ENCODE data around the gene OR4F6. TPM values are rescaled to one million over a fixed set of nuclear protein-coding genes. Genes with fewer than 3 reads are reported as not detected.

Gene OR4F6
- total and polyA plus RNA-seq, 2 experiments from 2014 or later, result not detected

DNA sequence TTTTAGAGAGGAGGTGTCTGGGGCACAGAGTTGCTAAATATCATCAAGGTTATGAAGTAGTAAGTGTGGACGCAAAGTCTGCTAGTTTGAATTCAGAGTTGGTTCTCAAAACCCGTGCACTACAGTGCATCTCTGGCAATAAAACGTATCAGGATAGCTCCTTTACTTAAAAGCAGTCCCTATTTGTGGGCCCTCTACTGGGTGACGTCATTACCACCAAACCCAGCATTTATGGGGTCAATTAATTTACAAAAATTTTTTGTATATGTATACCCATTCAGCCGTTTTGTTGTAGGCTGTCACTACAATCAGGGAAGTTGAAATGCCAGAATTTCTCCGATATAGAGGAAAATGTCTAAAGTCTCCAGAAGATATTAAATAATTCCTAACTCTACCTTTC lies 17.5 kb downstream of the OR4F6 start (continued):
- TF ChIP-seq, protein P1, sequence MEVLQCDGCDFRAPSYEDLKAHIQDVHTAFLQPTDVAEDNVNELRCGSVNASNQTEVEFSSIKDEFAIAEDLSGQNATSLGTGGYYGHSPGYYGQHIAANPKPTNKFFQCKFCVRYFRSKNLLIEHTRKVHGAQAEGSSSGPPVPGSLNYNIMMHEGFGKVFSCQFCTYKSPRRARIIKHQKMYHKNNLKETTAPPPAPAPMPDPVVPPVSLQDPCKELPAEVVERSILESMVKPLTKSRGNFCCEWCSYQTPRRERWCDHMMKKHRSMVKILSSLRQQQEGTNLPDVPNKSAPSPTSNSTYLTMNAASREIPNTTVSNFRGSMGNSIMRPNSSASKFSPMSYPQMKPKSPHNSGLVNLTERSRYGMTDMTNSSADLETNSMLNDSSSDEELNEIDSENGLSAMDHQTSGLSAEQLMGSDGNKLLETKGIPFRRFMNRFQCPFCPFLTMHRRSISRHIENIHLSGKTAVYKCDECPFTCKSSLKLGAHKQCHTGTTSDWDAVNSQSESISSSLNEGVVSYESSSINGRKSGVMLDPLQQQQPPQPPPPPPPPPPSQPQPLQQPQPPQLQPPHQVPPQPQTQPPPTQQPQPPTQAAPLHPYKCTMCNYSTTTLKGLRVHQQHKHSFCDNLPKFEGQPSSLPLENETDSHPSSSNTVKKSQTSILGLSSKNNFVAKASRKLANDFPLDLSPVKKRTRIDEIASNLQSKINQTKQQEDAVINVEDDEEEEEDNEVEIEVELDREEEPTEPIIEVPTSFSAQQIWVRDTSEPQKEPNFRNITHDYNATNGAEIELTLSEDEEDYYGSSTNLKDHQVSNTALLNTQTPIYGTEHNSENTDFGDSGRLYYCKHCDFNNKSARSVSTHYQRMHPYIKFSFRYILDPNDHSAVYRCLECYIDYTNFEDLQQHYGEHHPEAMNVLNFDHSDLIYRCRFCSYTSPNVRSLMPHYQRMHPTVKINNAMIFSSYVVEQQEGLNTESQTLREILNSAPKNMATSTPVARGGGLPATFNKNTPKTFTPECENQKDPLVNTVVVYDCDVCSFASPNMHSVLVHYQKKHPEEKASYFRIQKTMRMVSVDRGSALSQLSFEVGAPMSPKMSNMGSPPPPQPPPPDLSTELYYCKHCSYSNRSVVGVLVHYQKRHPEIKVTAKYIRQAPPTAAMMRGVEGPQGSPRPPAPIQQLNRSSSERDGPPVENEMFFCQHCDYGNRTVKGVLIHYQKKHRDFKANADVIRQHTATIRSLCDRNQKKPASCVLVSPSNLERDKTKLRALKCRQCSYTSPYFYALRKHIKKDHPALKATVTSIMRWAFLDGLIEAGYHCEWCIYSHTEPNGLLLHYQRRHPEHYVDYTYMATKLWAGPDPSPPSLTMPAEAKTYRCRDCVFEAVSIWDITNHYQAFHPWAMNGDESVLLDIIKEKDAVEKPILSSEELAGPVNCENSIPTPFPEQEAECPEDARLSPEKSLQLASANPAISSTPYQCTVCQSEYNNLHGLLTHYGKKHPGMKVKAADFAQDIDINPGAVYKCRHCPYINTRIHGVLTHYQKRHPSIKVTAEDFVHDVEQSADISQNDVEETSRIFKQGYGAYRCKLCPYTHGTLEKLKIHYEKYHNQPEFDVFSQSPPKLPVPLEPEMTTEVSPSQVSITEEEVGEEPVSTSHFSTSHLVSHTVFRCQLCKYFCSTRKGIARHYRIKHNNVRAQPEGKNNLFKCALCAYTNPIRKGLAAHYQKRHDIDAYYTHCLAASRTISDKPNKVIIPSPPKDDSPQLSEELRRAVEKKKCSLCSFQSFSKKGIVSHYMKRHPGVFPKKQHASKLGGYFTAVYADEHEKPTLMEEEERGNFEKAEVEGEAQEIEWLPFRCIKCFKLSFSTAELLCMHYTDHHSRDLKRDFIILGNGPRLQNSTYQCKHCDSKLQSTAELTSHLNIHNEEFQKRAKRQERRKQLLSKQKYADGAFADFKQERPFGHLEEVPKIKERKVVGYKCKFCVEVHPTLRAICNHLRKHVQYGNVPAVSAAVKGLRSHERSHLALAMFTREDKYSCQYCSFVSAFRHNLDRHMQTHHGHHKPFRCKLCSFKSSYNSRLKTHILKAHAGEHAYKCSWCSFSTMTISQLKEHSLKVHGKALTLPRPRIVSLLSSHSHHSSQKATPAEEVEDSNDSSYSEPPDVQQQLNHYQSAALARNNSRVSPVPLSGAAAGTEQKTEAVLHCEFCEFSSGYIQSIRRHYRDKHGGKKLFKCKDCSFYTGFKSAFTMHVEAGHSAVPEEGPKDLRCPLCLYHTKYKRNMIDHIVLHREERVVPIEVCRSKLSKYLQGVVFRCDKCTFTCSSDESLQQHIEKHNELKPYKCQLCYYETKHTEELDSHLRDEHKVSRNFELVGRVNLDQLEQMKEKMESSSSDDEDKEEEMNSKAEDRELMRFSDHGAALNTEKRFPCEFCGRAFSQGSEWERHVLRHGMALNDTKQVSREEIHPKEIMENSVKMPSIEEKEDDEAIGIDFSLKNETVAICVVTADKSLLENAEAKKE (CRISPR knock-in tag; IDR thresholded peaks at IDR 0.05), result no peak
- TF ChIP-seq POLR2AphosphoS5 (IDR thresholded peaks at IDR 0.05; ENCODE audit: low read depth) (no peak), STAT1 (IDR thresholded peaks at IDR 0.05; ENCODE audit: unreplicated experiment) (no peak), EZH2phosphoT487 (IDR thresholded peaks at IDR 0.05; ENCODE audit: unreplicated experiment) (no peak), JUNB (IDR thresholded peaks at IDR 0.05; ENCODE audit: unreplicated experiment) (no peak), NANOG (IDR thresholded peaks at IDR 0.05; ENCODE audit: borderline replicate concordance) (no peak)
- TF ChIP-seq, protein P2, sequence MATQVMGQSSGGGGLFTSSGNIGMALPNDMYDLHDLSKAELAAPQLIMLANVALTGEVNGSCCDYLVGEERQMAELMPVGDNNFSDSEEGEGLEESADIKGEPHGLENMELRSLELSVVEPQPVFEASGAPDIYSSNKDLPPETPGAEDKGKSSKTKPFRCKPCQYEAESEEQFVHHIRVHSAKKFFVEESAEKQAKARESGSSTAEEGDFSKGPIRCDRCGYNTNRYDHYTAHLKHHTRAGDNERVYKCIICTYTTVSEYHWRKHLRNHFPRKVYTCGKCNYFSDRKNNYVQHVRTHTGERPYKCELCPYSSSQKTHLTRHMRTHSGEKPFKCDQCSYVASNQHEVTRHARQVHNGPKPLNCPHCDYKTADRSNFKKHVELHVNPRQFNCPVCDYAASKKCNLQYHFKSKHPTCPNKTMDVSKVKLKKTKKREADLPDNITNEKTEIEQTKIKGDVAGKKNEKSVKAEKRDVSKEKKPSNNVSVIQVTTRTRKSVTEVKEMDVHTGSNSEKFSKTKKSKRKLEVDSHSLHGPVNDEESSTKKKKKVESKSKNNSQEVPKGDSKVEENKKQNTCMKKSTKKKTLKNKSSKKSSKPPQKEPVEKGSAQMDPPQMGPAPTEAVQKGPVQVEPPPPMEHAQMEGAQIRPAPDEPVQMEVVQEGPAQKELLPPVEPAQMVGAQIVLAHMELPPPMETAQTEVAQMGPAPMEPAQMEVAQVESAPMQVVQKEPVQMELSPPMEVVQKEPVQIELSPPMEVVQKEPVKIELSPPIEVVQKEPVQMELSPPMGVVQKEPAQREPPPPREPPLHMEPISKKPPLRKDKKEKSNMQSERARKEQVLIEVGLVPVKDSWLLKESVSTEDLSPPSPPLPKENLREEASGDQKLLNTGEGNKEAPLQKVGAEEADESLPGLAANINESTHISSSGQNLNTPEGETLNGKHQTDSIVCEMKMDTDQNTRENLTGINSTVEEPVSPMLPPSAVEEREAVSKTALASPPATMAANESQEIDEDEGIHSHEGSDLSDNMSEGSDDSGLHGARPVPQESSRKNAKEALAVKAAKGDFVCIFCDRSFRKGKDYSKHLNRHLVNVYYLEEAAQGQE (IDR thresholded peaks at IDR 0.05; ENCODE audit: unreplicated experiment), result no peak
- TF ChIP-seq, protein P3, sequence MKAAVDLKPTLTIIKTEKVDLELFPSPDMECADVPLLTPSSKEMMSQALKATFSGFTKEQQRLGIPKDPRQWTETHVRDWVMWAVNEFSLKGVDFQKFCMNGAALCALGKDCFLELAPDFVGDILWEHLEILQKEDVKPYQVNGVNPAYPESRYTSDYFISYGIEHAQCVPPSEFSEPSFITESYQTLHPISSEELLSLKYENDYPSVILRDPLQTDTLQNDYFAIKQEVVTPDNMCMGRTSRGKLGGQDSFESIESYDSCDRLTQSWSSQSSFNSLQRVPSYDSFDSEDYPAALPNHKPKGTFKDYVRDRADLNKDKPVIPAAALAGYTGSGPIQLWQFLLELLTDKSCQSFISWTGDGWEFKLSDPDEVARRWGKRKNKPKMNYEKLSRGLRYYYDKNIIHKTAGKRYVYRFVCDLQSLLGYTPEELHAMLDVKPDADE (IDR thresholded peaks at IDR 0.05), result no peak
